Measurements from ENCODE around the gene PTH2R.
"Not testable (repeated sequence)": the region's sequence is repeated elsewhere in the genome, so short reads cannot be mapped to it uniquely, and the experiment has no call there.

PTH2R gene

GRCh38 chr2:208396796-208397195 is 9.8 kb upstream of the PTH2R start:
- not testable (repeated sequence) for DNase-seq

GRCh38 chr2:208399201-208399600 is 7.4 kb upstream of the PTH2R start:
- no peak for DNase-seq

- DNase-seq: no peak
These were observed 1.1 kb downstream of the PTH2R start for GRCh38 chr2:208407667-208408066.

GRCh38 chr2:208413931-208414330 is 7.3 kb downstream of the PTH2R start:
- DNase-seq: no peak

- no peak for DNase-seq
These were observed 8.7 kb downstream of the PTH2R start for GRCh38 chr2:208415255-208415654.

- DNase-seq: no peak
These were observed 9.3 kb downstream of the PTH2R start for GRCh38 chr2:208415897-208416296.

GRCh38 chr2:208426412-208427045 is 19.9 kb downstream of the PTH2R start:
- no peak for DNase-seq

- no peak for DNase-seq
These were observed 31.2 kb downstream of the PTH2R start for GRCh38 chr2:208437755-208438154.

- no peak for DNase-seq
These were observed 34.1 kb downstream of the PTH2R start for GRCh38 chr2:208440716-208441115.

- DNase-seq: no peak
These were observed 35.4 kb downstream of the PTH2R start for GRCh38 chr2:208441951-208442350.

GRCh38 chr2:208447447-208447846 is 40.9 kb downstream of the PTH2R start:
- not testable (repeated sequence) for DNase-seq

GRCh38 chr2:208451061-208451460 is 44.5 kb downstream of the PTH2R start:
- no peak for DNase-seq

- DNase-seq: no peak
These were observed 48.3 kb downstream of the PTH2R start for GRCh38 chr2:208454861-208455260.

- DNase-seq: no peak
These were observed 57.1 kb downstream of the PTH2R start for GRCh38 chr2:208463721-208464120.

GRCh38 chr2:208464205-208464604 is 57.6 kb downstream of the PTH2R start:
- no peak for DNase-seq

GRCh38 chr2:208466151-208466919 is 59.7 kb downstream of the PTH2R start:
- no peak for DNase-seq

GRCh38 chr2:208466920-208467298 is 60.3 kb downstream of the PTH2R start:
- no peak for DNase-seq

- no peak for DNase-seq
These were observed 61.0 kb downstream of the PTH2R start for GRCh38 chr2:208467564-208467963.

- no peak for DNase-seq
These were observed 71.1 kb downstream of the PTH2R start for GRCh38 chr2:208477741-208478140.

GRCh38 chr2:208479342-208479741 is 72.8 kb downstream of the PTH2R start:
- DNase-seq: no peak

- DNase-seq: not testable (repeated sequence)
These were observed 75.4 kb downstream of the PTH2R start for GRCh38 chr2:208481945-208482344.

GRCh38 chr2:208482453-208483015 is 75.9 kb downstream of the PTH2R start:
- DNase-seq: not testable (repeated sequence)

- DNase-seq: no peak
These were observed 78.8 kb downstream of the PTH2R start for GRCh38 chr2:208485390-208485789.
